CMK (cell line): ENCODE results near the gene MGAT1.
"Not testable (repeated sequence)": the region's sequence is repeated elsewhere in the genome, so short reads cannot be mapped to it uniquely, and the experiment has no call there.

Experiments used
- DNase-seq: peaks from one replicate; pipeline ENCODE4 v3.0.0-alpha.2; 2010; ENCODE audit warnings: low read depth

MGAT1 gene

GRCh38 chr5:180804129-180804618 is 1.6 kb upstream of the MGAT1 start:
- DNase-seq = no peak

DNA sequence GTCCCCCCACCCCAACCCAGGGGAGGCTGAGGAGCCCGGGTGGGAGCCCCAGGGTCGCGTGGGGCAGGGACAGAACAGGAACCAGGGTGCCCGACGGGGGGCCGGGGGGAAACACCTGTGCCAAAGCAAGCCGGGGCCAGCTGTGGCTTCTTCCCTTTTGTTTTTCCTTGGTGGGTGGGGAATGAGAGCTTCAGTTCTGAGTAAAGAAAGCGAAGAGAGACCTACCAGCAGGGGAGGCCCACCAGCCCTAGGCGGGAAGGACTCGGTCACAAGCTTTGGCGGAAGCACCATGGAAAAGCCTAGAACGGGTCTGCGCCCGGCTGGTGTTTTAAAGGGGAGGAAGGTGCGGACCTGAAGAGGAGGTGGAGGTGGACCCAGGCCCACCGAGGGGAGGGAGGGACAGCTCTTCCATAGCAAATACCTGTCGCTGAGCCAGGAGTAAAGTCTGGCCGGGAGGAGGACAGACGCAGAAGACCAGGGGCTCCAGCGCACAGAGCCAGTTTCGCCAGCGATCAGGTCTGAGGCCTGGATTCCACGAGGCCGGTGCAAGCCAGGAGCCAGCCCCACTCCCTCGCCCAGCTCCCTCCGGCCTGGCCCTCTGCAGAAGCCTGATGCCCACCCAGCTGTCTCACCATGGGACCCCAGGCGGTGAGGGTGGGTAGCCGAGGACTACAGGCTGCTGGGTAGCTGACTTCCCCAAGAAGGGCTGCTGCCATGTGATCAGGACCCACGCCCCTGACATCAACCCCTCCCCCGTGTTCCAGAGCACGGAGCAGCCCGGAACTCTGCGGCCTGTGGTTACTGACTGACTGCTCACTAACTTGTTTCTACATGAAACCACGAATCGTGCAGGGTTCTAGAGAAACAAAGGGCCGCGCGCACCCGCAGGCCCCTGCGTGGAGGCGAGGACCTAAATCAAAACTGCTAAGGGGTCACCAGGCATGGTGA is 849 bp upstream of the MGAT1 start:
- DNase-seq = peak; percentile 82

GRCh38 chr5:180801596-180802324 is 846 bp downstream of the MGAT1 start:
- no peak for DNase-seq

GRCh38 chr5:180799902-180800801 is 2.5 kb downstream of the MGAT1 start:
- DNase-seq = no peak

DNA sequence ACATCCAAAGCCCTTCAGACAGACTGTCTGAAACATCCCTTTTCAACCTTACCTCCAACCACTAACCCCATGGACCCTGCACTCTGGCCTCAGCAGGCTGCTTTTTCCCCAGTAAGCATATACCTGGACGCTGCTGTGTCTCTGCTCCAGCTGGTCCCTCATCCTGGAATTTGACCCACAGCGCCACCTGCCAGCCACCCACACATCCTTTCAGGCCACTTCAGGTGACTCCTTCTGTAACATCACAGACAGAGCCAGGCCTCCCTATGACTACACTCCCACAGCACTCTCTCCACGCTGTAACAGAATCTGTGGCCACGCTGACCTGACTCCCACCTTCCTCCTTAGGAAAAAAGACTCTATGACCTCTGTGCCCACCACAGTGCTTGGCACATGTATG is 3.4 kb downstream of the MGAT1 start:
- no peak for DNase-seq

- DNase-seq = no peak
Observed at GRCh38 chr5:180798193-180798592, 4.4 kb downstream of the MGAT1 start.

GRCh38 chr5:180797256-180798192 is 5.1 kb downstream of the MGAT1 start:
- DNase-seq = no peak

GRCh38 chr5:180795771-180796313 is 6.8 kb downstream of the MGAT1 start:
- no peak for DNase-seq

DNA sequence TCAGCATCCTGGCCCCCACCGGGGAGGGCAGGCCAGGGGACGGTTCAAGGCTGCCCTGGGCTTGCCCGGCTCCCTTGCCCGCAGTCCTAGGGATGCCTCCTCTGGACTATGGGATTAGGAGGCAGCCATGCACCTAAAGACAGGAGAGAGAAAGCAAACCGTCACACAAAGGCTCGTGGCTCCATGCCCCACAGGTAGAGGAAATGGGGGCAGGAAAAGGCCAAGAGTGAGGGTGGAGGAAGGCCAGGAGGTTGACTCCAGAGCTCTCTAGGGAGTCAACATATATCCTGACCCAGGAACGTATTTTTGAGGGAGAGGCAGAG is 9.7 kb downstream of the MGAT1 start:
- no peak for DNase-seq

- DNase-seq = no peak
Observed at GRCh38 chr5:180792287-180792964, 10.2 kb downstream of the MGAT1 start.

DNA sequence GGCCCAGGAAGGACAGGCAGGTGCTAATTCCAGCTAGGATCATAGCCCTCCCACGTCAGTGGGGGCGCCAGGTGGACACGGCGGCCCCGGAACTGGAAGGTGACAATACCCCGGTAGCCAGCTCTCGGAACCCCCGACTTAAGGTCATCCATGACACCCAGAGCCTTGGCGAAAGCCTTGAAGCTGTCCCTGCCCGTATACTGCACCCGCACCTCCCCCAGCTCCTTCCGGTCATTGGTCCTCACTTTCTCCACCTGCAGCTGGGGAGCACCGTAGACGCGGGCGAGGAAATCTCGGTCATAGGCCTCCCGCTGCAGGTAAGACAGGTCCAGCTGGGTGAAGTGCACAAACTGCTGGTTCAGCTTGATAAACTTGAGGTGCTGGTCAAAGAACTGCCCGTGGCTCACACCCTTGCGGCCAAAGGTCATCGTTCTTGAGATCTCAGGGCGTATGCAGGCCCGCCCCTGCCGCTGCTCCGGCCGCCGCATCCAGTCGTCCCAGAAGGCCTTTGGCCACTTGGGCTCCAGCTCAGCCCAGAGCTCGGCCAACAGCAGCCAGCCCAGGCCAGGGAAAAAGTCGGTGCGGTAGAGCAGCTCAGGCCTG is 10.9 kb downstream of the MGAT1 start:
- no peak for DNase-seq

DNA sequence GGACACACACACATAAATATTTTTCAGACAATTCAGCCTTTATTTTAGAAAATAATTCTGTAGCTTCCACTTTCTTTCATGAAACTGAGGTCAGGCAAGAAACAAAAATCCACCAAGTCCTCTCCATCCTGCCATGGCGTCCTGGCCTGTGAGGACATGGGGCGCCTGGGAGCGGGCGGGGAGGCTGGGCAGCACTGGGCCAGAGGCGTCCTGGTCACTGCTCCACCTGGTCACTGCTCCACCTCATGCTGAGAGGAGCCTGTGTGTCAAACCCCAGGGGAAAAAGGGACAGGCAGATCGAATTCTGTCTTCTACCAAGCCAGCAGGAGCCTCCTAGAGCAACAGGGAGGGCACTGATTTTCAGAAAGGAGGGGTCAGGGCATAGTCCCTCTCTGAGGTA is 12.1 kb downstream of the MGAT1 start:
- no peak for DNase-seq

DNA sequence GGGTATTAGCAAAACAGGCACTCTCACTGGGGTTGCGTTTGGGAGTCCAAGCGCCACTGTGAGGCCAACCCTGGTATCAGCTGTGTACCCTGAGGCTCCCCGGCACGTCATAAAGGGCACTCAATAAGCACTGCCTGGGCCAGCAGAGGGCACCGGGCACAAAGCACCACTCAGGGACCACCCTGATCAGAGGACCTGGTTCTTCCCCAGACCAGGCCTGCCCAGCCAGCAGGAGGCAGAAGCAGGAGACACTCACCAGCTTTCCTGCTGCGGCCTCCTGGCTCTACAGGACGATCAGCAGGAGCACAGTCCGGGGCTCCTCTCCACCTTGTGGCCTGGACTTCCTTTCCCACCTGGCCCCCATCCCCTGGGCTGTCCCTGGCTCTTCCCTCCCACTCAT is 12.6 kb downstream of the MGAT1 start:
- no peak for DNase-seq

DNA sequence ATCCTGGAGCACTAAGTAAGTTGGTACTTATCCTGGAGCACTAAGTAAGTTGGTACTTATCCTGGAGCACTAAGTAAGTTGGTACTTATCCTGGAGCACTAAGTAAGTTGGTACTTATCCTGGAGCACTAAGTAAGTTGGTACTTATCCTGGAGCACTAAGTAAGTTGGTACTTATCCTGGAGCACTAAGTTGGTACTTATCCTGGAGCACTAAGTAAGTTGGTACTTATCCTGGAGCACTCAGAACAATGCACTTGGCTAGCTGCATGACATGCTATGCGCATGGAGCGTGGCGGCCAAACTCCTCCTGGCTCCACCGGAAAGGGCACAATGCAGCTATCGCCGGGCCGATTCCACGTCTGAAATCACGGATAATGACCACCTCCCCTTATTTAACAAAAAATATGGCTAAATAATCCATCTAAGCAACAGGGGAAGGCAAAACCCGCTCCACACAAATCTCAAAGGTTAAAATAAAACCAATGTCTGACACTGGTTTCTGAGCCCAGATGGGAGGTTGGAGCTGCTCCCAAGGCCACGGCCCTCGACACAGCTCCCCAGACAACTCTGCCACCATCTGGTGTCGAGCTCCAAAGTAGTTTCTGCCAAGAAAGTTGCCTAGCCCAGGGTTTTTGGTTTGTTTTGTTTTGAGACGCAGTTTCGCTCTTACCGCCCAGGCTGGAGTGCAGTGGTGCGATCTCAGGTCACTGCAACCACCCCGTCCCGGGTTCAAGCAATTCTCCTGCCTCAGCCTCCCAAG is 13.8 kb downstream of the MGAT1 start:
- not testable (repeated sequence) for DNase-seq

DNA sequence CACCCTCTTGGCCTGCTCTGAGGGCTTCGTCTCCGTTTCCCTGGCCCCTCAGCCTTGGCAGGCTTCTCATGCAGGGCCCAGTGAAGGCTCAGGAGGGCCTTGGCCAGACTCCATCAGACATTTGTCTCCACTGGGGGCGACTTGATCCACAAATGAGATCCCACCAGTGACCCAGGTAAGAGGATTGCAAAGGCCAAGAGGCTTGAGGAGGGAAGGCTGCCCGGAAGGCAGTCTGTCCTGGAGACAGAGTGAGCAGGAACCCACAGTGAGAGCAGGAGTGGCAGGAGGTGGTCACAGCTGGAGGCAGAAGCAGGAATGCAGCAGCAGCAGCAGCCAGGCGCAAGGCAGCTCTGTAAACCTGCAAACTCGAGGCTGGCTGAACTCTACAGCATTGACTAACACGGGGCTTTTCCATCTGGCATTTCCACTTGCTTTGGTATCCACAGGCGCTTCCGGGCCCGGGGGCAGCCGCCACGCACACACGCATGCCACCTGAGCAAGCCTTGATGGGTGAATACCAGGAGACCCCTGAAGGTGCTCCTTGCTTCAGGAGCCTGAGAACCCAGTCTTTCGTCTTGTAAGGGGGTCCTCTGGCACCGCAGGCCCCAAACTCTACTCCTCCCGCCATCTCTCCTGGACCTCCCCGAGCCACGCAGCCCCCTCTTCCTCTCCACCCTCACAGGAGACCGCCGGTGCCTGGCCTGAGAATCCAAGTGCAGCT is 14.7 kb downstream of the MGAT1 start:
- DNase-seq = no peak

DNA sequence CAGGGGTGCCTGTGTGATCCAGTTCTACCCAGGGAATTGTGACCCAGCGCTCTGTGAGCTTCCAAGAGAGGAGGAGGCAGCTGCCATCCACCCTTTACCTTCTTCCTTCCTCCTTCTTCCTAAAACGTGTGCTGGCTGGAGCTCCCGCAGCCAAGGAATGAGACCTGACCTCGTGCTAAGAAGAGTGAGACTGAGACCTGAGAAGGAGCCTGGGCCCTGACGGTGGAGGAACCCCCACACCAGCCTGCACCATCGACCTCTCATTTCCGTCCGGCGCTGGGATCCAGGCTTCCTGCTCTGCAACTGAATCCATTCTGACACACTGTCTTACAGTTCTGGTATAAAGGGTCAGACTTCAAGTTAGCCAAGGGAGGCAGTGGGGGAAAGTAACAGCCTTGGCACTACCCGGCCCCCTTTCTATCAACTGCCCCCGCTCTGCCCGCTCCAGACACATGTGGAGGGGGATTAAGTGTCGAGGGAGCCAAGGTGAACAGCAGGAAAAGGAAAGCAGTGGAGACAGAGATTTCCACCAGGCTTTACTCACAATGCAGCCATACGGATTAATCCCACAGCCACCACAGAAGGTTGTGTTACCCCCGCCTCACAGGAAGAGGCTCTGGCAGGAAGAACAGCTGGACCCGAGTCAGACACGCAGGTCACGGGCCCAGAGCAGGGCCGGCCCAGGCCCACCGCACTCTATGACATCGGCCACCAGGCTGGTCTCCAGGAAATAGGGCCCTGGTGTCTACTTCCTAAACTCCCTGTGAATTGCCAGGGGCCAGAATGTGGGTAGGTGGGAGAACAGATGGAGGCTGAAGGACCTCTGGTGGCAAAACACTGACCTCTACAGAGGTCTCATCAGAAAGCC is 15.8 kb downstream of the MGAT1 start:
- no peak for DNase-seq

- no peak for DNase-seq
Observed at GRCh38 chr5:180785794-180786221, 16.8 kb downstream of the MGAT1 start.
